T follicular helper cell (primary cell): ENCODE data around the gene PPM1L.

Source experiments
- DNase-seq: peaks from one replicate; pipeline ENCODE4 v3.0.0-alpha.2; 2020; ENCODE audit warnings: low read depth

PPM1L gene

GRCh38 chr3:160852856-160853255 lies 96.8 kb downstream of the PPM1L start:
- no peak for DNase-seq

- DNase-seq, result no peak
Observed at GRCh38 chr3:160856450-160856849, 100.4 kb downstream of the PPM1L start.

DNA sequence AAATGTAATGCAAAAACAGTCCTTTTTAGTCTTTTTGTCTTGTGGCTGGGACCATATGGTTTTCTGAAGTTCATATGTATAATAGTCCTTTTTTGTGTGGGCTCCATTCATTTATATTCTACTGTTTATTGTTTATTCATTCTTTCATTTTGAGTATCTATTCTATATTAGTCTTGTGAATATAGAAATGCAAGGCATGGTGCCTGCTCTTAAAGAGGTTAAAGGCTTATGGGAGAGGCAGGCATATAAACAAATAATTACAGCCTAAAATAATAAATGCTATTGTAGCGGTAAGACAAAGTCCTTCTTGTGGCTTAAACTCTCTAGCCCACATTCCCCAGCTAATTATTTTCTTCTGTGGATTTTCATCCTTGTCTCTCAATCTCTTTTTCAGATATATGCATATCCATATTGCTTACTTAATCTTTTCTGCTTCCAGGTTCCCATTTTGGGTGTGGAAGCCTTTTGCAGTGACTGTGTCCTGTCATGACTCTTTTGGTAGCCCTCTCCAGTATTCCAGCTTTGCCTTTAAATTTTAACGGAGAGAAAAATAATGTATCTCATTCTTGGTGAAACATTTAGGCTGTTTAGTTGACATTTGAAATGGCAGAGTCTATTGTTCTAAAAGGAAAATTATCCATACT lies 101.6 kb downstream of the PPM1L start:
- no peak for DNase-seq

DNA sequence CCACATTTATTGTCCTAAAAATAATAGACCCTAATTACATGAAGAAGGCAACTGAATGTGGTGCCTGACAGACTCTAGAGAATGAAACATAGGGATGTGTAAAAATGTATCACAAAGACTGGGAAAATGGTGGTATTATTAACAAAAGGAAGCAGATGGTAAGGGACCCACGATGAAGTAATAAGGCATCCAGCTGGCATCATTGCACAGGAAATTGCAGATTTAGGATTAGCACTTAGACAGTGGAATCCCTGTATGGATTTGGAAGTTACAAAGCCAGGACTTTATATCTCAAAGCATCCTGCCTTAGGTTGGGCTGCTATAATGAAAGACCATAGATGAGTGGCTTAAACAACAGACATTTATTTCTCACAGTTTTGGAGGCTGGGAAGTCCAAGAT lies 104.3 kb downstream of the PPM1L start:
- no peak for DNase-seq

GRCh38 chr3:160869825-160870224 lies 113.8 kb downstream of the PPM1L start:
- DNase-seq, result no peak

- no peak for DNase-seq
Observed at GRCh38 chr3:160870327-160870726, 114.3 kb downstream of the PPM1L start.

DNA sequence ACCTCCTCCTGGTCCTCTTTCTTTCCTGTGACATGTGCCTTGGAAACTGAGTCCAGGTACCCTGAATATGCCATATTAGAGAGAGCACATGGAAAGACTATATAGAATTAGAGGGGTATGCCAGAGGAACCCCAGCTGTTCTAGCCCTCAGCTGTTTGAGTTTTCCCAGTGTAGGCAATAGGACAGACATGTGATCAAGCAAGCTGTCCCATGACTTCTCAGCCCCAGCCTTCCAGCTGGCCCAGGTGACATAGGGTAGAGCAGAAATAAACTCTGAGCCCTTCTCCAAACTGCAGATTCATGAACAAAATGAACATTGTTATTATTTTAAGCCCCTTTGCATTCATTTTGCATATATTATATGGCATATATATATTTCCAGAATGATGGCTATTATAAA lies 118.7 kb downstream of the PPM1L start:
- DNase-seq, result no peak

DNA sequence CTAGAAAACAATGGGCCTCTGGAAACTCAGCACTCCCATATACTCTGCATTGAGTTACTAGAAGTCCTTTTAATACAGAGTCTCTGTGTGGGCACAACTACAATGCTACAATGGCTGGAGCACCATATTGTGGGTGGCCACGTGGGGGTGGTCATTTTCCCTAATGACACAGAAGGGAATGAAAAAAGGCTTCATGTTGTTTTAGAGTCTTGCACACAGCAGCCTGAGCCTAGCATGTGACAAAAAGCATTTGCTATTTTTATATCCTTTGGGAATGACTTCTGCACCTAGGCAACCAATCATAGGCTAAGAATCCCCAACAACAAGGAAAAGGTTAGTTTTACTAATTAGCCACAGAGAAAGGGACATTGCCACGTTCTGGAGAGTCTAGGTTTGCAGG lies 120.6 kb downstream of the PPM1L start:
- no peak for DNase-seq

DNA sequence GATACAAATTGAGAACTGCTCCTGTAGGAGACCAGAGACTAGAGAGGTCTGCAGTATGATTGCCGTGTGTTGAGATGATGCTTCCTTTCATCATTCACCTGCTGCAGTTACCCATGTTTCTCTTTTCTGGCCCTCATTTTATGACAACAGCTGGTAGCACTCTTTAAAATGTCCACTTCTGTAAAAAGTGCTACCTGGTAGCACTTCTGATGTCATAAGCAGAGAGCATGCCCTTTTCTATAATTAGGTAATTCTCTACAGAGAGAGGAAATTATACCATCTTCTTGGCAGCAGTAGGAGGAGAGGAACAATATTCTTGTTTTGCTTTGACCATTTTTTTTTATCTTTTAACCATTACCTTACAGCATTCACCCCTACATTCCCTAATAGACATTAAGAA lies 123.8 kb downstream of the PPM1L start:
- no peak for DNase-seq

- DNase-seq, result no peak
Observed at GRCh38 chr3:160883373-160883772, 127.3 kb downstream of the PPM1L start.

- DNase-seq, result no peak
Observed at GRCh38 chr3:160885791-160886286, 129.8 kb downstream of the PPM1L start.

GRCh38 chr3:160886421-160886820 lies 130.4 kb downstream of the PPM1L start:
- DNase-seq, result no peak

GRCh38 chr3:160893207-160893606 lies 137.2 kb downstream of the PPM1L start:
- no peak for DNase-seq

- no peak for DNase-seq
Observed at GRCh38 chr3:160904691-160905090, 148.7 kb downstream of the PPM1L start.

DNA sequence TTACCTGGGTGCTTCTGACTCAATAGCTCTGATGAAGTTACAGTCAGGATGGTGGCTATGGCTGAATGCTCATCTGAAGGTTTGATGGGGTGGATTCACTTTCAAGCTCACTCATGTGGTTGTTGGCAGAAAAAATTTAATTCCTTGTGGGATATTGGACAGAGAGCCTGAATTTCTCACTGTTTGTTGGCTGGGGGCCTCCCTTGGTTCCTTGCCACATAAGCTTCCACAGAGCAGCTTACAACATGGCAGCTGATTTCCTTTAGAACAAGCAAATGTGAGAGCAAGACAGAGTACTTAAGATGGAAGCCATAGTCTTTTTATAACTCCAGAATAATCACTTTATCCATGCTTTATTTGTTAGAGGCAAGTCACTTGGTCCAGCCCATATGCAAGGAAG lies 150.6 kb downstream of the PPM1L start:
- DNase-seq, result no peak

DNA sequence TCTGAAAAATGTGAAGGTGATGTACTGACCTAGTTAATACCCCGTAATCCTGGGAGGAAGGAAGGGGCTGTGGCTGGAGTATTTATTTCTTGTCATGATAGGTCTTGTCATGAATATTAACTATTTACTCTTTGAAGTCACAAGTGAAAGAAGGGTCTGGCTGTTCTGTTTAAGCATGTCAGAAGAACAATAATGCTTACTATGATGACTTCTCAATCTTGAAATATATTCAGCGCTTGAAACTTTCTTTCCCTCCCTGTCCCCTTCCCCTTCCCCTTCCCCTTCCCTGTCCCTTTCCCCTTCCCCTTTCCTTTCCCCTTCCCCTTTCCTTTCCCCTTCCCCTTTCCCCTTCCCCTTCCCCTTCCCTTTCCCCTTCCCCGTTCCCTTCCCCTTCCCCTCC lies 153.9 kb downstream of the PPM1L start:
- no peak for DNase-seq

- DNase-seq, result no peak
Observed at GRCh38 chr3:160911411-160911810, 155.4 kb downstream of the PPM1L start.

GRCh38 chr3:160916472-160916871 lies 160.4 kb downstream of the PPM1L start:
- DNase-seq, result no peak

GRCh38 chr3:160919942-160920341 lies 163.9 kb downstream of the PPM1L start:
- no peak for DNase-seq

- no peak for DNase-seq
Observed at GRCh38 chr3:160921020-160921635, 165.1 kb downstream of the PPM1L start.

DNA sequence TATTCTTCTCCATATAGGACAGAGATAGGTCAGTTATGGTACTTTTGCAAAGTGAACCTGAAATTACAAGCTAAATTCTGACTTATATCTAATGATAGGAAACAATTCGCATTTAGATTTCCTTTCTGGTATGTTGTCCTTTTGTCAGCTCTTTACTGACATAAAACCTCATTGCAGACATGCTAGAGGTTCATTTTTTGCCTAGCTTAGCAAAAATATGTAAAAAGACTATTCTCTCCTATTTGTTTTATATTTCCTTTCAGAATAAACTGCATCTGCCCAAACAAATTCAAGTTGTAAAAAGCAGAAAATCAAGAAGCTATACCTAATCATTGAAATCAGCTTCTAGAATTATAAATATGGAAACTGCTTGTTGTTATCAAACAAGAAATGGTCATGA lies 168.7 kb downstream of the PPM1L start:
- no peak for DNase-seq

DNA sequence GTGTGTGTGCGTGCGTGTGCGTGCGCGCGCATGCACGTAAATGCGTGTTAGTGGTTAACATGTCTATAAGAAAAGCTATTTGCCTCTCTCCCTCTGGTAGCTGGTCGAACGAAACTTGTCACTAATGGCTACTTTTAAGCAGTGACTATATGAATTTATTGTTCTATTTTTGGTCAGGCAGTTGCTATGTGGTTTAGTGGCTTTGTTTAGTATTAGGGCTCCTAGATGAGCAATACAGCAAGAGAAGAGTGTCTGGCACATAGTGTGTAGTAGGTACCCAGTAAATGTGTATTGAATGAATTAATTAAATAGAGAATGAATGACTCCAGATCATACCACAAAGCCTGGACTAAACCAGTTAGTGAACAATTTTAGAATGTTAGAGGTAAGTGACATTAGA lies 171.6 kb downstream of the PPM1L start:
- no peak for DNase-seq

DNA sequence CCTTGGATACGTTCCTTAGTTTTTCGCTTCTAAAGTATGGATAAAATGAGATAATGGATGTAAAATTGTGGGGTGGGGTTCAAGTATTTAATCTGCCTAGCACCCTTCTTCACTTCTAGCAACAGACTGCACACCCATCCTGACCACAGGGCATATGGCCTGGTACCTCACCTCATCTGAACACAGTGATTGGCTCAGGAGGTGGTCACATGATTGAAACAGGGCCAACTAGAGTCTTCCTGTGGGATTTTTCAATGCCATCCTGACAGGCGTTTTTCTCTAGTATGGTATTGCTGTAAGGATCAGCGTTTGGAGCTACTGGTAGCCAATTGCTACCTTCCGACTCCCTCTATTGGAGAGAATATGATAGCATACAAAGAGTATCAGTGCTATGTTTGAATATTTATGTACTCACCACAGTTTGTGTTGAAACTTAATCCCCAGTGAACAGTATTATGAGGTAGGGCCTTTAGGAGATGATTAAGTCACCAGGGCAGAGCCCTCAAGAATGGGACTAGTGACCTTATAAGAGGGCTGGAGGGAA lies 172.2 kb downstream of the PPM1L start:
- DNase-seq, result no peak

GRCh38 chr3:160929595-160929994 lies 173.6 kb downstream of the PPM1L start:
- no peak for DNase-seq
